DOHH2 (cell line): ENCODE data around the gene NFIX.

Source experiments
- H3F3A ChIP-seq: fragments of 200-600 bp; sonication (generic), shearing (Covaris generic); 2 replicates; pipeline ENCODE4 v1.6.0; 2016; ENCODE audit warnings: antibody characterized with exemption, mild to moderate bottlenecking; ENCODE audit not compliant: control insufficient read depth, insufficient read depth
- H3K27ac ChIP-seq: fragments of 200-600 bp; sonication (generic); 2 replicates; pipeline ENCODE4 v1.5.1; 2014; ENCODE audit warnings: low read depth, mild to moderate bottlenecking, low read length, moderate library complexity
- H3K27me3 ChIP-seq: fragments of 200-600 bp; sonication (generic); 2 replicates; pipeline ENCODE4 v1.6.1; 2014; ENCODE audit warnings: mild to moderate bottlenecking, low read length, mixed read lengths; ENCODE audit not compliant: control insufficient read depth
- H3K36me3 ChIP-seq: fragments of 200-600 bp; sonication (generic); 2 replicates; pipeline ENCODE4 v1.6.1; 2014; ENCODE audit warnings: mild to moderate bottlenecking, low read length, moderate library complexity, mixed read lengths; ENCODE audit not compliant: control insufficient read depth
- H3K4me1 ChIP-seq: fragments of 200-600 bp; sonication (generic); 2 replicates; pipeline ENCODE4 v1.6.1; 2014; ENCODE audit warnings: mild to moderate bottlenecking, low read length, mixed read lengths; ENCODE audit not compliant: control insufficient read depth
- H3K4me2 ChIP-seq: fragments of 200-600 bp; sonication (generic); 2 replicates; pipeline ENCODE4 v1.6.0; 2014; ENCODE audit warnings: mild to moderate bottlenecking, low read length, moderate library complexity
- H3K4me3 ChIP-seq: fragments of 200-600 bp; sonication (generic); 2 replicates; pipeline ENCODE4 v1.5.1; 2014; ENCODE audit warnings: mild to moderate bottlenecking, low read length, mixed read lengths
- H3K79me2 ChIP-seq: fragments of 200-600 bp; sonication (generic); 2 replicates; pipeline ENCODE4 v1.6.1; 2014; ENCODE audit warnings: mild to moderate bottlenecking, low read length, mixed read lengths; ENCODE audit not compliant: control insufficient read depth
- H3K9me2 ChIP-seq: fragments of 200-600 bp; sonication (generic); replicated peaks from 2 replicates; pipeline ENCODE4 v1.6.1; 2014; ENCODE audit warnings: mild to moderate bottlenecking, low read length, mixed read lengths; ENCODE audit not compliant: control insufficient read depth
- H3K9me3 ChIP-seq: fragments of 200-600 bp; sonication (generic); 2 replicates; pipeline ENCODE4 v1.6.1; 2014; ENCODE audit warnings: antibody characterized with exemption, low read length, mixed read lengths; ENCODE audit not compliant: control insufficient read depth, insufficient read depth
- H4K20me1 ChIP-seq: fragments of 200-600 bp; sonication (generic); 2 replicates; pipeline ENCODE4 v1.6.0; 2014; ENCODE audit warnings: low read depth, mild to moderate bottlenecking, antibody characterized with exemption, low read length, moderate library complexity; ENCODE audit not compliant: control insufficient read depth, insufficient read depth
- EZH2phosphoT487 ChIP-seq: fragments of 200-600 bp; sonication (generic); IDR thresholded peaks from 2 replicates; pipeline ENCODE4 v1.6.1; 2017; ENCODE audit warnings: borderline replicate concordance, mild to moderate bottlenecking, antibody characterized with exemption, low read length, moderate library complexity, mixed read lengths
- TF ChIP-seq, protein P1 (sequence below): fragments of 200-600 bp; sonication (generic); IDR thresholded peaks from one replicate; pipeline ENCODE4 v1.5.1; 2014; ENCODE audit warnings: antibody characterized with exemption, mild to moderate bottlenecking, low read depth, low read length; ENCODE audit not compliant: poor library complexity, severe bottlenecking

Gene NFIX

DNA sequence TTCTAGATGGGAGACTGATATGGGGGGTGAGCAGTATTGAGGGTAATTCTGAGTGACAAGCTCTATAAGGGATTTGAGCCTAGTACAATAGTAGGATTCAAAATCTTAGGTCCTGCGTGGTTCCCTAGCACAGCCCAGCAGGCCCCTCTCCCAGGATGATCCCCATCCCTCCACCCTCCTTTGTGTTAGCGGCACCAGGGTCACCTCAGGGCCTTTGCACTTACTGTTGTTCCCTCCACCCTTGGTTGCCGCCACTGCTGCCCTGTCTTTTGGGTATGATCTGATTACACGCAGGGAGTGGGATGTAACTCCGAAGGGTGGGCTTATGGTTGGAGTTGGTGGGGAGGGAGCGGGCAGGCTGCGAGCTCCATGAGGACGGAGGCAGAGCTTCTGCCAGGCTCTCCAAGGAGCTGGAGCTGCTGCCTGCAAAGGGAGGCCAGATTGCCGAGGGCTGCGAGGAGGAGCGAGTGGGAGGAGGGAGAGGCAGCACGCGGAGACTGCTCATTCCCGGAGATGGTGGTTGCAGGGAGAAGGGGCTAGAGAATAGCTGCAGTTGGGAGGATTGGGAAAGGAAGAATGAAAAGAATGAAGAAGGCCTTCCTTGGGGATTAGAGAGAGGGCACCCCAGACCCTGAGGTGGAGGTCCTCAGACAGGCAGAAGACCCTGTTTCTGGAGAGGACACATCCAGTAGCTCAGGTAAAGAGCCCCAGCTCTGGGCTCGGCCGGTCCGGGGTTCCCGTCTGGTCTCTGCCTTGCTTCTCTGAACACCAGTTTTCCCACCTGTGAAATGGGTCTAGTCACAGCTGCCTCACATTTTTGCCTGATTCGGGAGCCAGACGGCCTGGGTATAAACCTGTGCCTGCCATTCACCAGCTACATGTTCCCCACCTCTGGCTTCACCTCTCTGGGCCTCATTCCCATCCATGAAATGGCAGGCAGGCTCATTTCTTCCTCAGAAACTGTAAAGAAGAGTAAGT is 128.0 kb downstream of the NFIX start:
- no peak overlapping the region for H3K4me3 ChIP-seq
- no peaks in the 10 kb centered on the region for H3K27me3 ChIP-seq
- peaks cover 46% of the 10 kb centered on the region for H3K36me3 ChIP-seq
- TF ChIP-seq EZH2phosphoT487: no peak
- TF ChIP-seq, protein P1, sequence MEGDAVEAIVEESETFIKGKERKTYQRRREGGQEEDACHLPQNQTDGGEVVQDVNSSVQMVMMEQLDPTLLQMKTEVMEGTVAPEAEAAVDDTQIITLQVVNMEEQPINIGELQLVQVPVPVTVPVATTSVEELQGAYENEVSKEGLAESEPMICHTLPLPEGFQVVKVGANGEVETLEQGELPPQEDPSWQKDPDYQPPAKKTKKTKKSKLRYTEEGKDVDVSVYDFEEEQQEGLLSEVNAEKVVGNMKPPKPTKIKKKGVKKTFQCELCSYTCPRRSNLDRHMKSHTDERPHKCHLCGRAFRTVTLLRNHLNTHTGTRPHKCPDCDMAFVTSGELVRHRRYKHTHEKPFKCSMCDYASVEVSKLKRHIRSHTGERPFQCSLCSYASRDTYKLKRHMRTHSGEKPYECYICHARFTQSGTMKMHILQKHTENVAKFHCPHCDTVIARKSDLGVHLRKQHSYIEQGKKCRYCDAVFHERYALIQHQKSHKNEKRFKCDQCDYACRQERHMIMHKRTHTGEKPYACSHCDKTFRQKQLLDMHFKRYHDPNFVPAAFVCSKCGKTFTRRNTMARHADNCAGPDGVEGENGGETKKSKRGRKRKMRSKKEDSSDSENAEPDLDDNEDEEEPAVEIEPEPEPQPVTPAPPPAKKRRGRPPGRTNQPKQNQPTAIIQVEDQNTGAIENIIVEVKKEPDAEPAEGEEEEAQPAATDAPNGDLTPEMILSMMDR: no peak
- H3K79me2 ChIP-seq: peaks cover 97% of the 10 kb centered on the region
- H3K4me2 ChIP-seq: no peak overlapping the region
- no peaks in the 10 kb centered on the region for H3K9me3 ChIP-seq
- H4K20me1 ChIP-seq: peaks cover 26% of the 10 kb centered on the region
- no peaks in the 10 kb centered on the region for H3F3A ChIP-seq
- H3K4me1 ChIP-seq: peaks cover 16% of the 10 kb centered on the region
- no peak overlapping the region for H3K27ac ChIP-seq
- no peaks in the 10 kb centered on the region for H3K9me2 ChIP-seq

- Histone ChIP-seq H3K36me3 (peaks cover 24% of the 10 kb centered on the region), H3K79me2 (peaks cover 96% of the 10 kb centered on the region), H3K4me2 (no peak overlapping the region), H3K9me2 (no peaks in the 10 kb centered on the region), H3K4me1 (no peaks in the 10 kb centered on the region), H3K27ac (no peak overlapping the region), H4K20me1 (peaks cover 18% of the 10 kb centered on the region), H3K27me3 (no peaks in the 10 kb centered on the region), H3F3A (no peaks in the 10 kb centered on the region), H3K4me3 (no peak overlapping the region), H3K9me3 (no peaks in the 10 kb centered on the region)
- TF ChIP-seq, protein P1: no peak
- no peak for TF ChIP-seq EZH2phosphoT487
Observed at GRCh38 chr19:13127051-13127450, 131.8 kb downstream of the NFIX start.

- Histone ChIP-seq H3F3A (no peaks in the 10 kb centered on the region), H3K36me3 (peaks cover 26% of the 10 kb centered on the region), H3K4me2 (no peak overlapping the region), H4K20me1 (peaks cover 13% of the 10 kb centered on the region), H3K27ac (no peak overlapping the region), H3K4me1 (no peaks in the 10 kb centered on the region), H3K9me2 (no peaks in the 10 kb centered on the region), H3K27me3 (no peaks in the 10 kb centered on the region), H3K79me2 (peaks cover 96% of the 10 kb centered on the region), H3K4me3 (no peak overlapping the region), H3K9me3 (no peaks in the 10 kb centered on the region)
- TF ChIP-seq EZH2phosphoT487: no peak
- TF ChIP-seq, protein P1: no peak
Observed at GRCh38 chr19:13127811-13128575, 132.7 kb downstream of the NFIX start.
